ENCODE data around the gene AGPAT1.

- TF ChIP-seq, protein P1, sequence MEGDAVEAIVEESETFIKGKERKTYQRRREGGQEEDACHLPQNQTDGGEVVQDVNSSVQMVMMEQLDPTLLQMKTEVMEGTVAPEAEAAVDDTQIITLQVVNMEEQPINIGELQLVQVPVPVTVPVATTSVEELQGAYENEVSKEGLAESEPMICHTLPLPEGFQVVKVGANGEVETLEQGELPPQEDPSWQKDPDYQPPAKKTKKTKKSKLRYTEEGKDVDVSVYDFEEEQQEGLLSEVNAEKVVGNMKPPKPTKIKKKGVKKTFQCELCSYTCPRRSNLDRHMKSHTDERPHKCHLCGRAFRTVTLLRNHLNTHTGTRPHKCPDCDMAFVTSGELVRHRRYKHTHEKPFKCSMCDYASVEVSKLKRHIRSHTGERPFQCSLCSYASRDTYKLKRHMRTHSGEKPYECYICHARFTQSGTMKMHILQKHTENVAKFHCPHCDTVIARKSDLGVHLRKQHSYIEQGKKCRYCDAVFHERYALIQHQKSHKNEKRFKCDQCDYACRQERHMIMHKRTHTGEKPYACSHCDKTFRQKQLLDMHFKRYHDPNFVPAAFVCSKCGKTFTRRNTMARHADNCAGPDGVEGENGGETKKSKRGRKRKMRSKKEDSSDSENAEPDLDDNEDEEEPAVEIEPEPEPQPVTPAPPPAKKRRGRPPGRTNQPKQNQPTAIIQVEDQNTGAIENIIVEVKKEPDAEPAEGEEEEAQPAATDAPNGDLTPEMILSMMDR (IDR thresholded peaks at IDR 0.05; ENCODE audit: poor library complexity) = no peak
- no peak for TF ChIP-seq EZH2 (IDR thresholded peaks at IDR 0.05; ENCODE audit: borderline replicate concordance)
Measured at GRCh38 chr6:32184084-32184640, 8.3 kb upstream of the AGPAT1 start, which contains the start of gene AGER.
